GM21447 (cell line): Measurements from ENCODE around the gene PPP2R2C.
A peak's percentile ranks its signal among the peaks of the same experiment; 100 is the strongest.

Experiments
- ATAC-seq: cut with Tn5 transposase; IDR thresholded peaks from one replicate; pipeline ENCODE4 v1.9.1; 2021; ENCODE audit not compliant: unreplicated experiment

Gene PPP2R2C

GRCh38 chr4:6426571-6427438 lies 45.6 kb downstream of the PPP2R2C start:
- ATAC-seq, result no peak

- no peak for ATAC-seq
These were observed 46.5 kb downstream of the PPP2R2C start for GRCh38 chr4:6425911-6426310.

- no peak for ATAC-seq
These were observed 47.1 kb downstream of the PPP2R2C start for GRCh38 chr4:6425336-6425735.

GRCh38 chr4:6424425-6424824 lies 48.0 kb downstream of the PPP2R2C start:
- no peak for ATAC-seq

GRCh38 chr4:6423575-6423974 lies 48.8 kb downstream of the PPP2R2C start:
- ATAC-seq, result peak; percentile 96

GRCh38 chr4:6422866-6423265 lies 49.5 kb downstream of the PPP2R2C start:
- no peak for ATAC-seq

- no peak for ATAC-seq
These were observed 50.3 kb downstream of the PPP2R2C start for GRCh38 chr4:6422105-6422504.

- no peak for ATAC-seq
These were observed 51.0 kb downstream of the PPP2R2C start for GRCh38 chr4:6421397-6421796.

GRCh38 chr4:6420972-6421371 lies 51.4 kb downstream of the PPP2R2C start:
- ATAC-seq, result no peak

- no peak for ATAC-seq
These were observed 52.4 kb downstream of the PPP2R2C start for GRCh38 chr4:6420036-6420435.

GRCh38 chr4:6419452-6420028 lies 52.9 kb downstream of the PPP2R2C start:
- no peak for ATAC-seq

- ATAC-seq, result no peak
These were observed 54.1 kb downstream of the PPP2R2C start for GRCh38 chr4:6418193-6418755.

GRCh38 chr4:6417516-6418050 lies 54.8 kb downstream of the PPP2R2C start:
- ATAC-seq, result no peak

GRCh38 chr4:6416518-6417286 lies 55.7 kb downstream of the PPP2R2C start:
- no peak for ATAC-seq

GRCh38 chr4:6415031-6415705 lies 57.2 kb downstream of the PPP2R2C start:
- no peak for ATAC-seq

GRCh38 chr4:6414578-6414977 lies 57.8 kb downstream of the PPP2R2C start:
- ATAC-seq, result no peak

GRCh38 chr4:6410664-6411063 lies 61.8 kb downstream of the PPP2R2C start:
- ATAC-seq, result no peak

- ATAC-seq, result no peak
These were observed 62.3 kb downstream of the PPP2R2C start for GRCh38 chr4:6410068-6410467.

GRCh38 chr4:6409381-6409780 lies 63.0 kb downstream of the PPP2R2C start:
- no peak for ATAC-seq

GRCh38 chr4:6408263-6408662 lies 64.2 kb downstream of the PPP2R2C start:
- ATAC-seq, result no peak

GRCh38 chr4:6405397-6405706 lies 67.1 kb downstream of the PPP2R2C start:
- ATAC-seq, result no peak
